Right renal cortex interstitium (tissue), 3 donors: ENCODE data around the gene PIGU. TPM values are rescaled to one million over a fixed set of nuclear protein-coding genes. Genes with fewer than 3 reads are reported as not detected.
"Not testable (repeated sequence)": the region's sequence is repeated elsewhere in the genome, so short reads cannot be mapped to it uniquely, and the experiment has no call there.

Experiments used
- DNase-seq, 3 donors: peaks; one replicate each; pipeline ENCODE4 v3.0.0-alpha.2; 2013; ENCODE audit warnings: low read depth in 3 of 3, low spot score in 2 of 3
- polyA plus RNA-seq, 3 donors: library from polyadenylated mRNA; unstranded; fragments of 120-200 nt; gene quantifications; one replicate each; pipeline ENCODE4 v1.2.1, GENCODE V29; 2013; ENCODE audit not compliant: insufficient read length in 3 of 3

The PIGU gene
- polyA plus RNA-seq, 3 donors: 46.7 to 51.0 (median 49.6) TPM

DNA sequence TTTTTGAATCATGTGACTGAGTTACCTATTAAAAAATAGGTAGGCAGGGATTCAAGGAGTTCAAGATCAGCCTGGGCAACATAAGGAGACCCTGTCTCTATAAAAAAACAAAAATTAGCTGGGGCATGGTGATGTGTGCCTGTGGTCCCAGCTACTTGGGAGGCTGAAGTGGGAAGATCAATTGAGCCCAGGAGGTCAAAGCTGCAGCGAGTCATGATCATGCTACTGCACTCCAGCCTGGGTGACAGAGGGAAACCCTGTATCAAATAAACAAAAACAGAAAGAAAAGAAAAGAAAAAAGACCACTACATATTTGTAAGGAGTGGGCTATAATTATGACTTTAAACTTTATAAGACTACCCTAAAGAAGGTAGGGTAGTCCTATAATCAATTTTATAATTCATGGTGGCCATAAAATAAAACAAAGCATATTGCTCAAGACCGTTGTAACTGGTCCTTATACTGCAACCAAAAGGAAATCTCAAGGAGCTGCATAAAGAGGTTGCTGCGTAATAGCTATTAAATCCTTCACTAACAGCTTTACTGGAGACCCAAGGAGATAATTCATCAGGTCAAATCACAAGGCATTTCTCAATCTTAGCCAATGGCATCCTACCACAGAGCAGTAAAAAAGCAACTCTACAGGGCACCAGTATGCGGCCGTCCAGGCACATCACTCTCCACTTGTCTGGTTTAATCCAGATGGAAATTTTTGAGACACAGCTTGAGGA, 13.5 kb downstream of the PIGU start:
- DNase-seq: no peak

- DNase-seq: not testable (repeated sequence)
These were observed 15.1 kb downstream of the PIGU start for GRCh38 chr20:34661811-34662210.

DNA sequence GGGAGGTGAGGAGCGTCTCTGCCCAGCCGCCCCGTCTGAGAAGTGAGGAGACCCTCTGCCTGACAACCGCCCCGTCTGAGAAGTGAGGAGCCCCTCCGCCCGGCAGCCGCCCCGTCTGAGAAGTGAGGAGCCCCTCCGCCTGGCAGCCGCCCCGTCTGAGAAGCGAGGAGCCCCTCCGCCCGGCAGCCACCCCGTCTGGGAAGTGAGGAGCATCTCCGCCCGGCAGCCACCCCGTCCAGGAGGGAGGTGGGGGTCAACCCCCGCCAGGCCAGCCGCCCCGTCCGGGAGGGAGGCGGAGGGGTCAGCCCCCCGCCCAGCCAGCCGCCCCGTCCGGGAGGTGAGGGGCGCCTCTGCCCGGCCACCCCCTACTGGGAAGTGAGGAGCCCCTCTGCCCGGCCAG, 18.2 kb downstream of the PIGU start:
- not testable (repeated sequence) for DNase-seq

DNA sequence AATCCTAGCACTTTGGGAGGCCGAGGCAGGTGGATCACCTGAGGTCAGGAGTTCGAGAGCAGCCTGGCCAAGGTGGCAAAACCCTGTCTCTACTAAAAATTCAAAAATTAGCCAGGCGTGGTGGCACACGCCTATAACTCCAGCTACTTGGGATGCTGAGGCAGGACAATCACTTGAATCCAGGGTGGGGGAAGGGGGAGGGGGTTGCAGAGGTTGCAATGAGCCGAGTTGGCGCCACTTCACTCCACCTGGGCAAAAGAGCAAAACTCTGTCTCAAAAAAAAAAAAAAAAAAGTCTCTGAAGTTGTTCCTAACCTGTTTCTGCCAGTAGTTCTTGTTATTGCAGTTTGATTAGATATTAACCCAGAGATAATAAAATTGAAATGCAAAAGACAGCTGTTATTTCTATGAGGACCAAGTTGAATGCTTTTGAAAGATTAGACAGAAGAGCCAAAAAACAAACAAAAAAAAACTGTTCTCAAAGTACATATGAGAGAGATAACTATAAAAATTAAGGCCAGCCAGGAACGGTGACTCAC, 22.6 kb downstream of the PIGU start:
- DNase-seq: no peak

DNA sequence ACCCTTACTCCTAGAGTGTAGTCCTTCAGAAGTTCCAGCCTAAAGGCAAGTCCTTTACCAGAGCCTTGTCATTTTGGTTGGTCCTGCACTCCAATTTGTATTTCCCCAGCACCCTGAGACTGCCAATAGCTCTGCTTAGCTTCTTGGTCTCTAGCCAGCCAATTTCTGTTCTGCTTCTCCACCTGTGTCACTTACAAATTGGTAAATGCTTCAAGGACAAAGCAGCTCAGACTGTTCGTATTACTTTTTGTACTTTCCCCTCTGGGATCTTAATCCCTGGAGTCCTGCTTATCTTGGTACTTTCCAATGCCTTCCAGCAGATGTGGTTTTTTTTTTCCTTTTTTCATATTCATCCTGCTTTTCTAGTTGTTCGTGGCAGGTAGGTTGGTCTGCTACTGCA, 25.7 kb downstream of the PIGU start:
- DNase-seq: no peak

GRCh38 chr20:34647737-34648136, 29.2 kb downstream of the PIGU start:
- no peak for DNase-seq

GRCh38 chr20:34644951-34645350, 31.9 kb downstream of the PIGU start:
- no peak for DNase-seq

GRCh38 chr20:34644345-34644744, 32.5 kb downstream of the PIGU start:
- no peak for DNase-seq

DNA sequence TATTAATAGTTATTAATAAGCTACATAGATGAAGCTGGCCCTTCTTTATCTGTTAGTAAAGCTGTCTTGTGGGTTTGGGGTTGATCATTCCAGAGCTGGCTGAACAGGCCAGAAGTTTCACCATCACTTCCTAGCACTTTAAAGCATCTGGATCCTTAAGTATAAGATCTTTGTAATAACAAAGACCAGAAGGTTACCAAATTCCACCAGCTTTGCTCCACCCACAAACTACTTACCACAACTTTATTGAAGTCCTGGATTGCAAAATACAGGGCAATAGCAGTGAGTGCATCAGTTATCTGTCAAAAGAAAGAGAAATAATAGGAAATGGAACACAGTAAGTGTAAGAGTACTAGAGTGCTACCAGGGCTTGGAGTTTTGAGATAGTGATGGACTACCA, 33.0 kb downstream of the PIGU start:
- no peak for DNase-seq

DNA sequence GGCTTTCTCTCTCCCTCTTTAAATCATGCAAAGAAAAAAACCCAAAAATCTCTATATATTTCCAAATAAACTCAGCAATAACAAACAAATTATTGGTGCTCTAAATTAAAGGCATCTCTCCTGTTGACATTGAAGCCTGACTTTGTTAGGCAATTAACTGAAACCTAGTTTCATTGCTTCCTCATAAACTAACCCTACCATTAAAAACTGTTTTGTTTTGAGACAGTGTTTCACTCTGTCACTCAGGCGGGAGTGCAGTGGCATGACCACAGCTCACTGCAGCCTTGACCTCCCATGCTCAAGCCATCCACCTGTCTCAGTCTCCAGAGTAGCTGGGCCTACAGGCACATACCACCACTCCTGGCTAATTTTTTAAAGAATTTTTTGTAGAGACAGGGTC, 34.9 kb downstream of the PIGU start:
- no peak for DNase-seq

DNA sequence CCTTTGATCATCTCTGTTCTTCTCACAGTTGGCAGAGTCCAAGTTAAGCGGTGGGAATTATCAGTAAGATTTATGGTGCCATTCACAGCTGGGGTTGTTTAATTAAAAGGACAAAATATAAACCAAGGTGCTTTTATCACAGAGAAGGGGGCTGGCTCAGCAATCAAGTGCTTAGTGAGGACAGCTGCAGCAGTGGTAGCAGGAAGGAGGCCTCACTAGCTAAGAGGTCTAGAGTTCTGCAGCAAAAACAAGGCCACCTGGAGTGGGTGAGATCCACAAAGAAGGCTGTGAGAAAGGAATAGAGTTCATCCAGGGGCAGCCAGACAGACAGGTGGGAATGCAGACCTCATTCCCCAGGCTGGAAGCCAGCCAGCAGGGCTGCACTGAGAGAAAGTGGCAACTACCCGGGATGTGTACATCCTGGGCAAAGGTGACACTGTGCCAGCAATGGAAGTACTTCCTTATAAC, 37.1 kb downstream of the PIGU start:
- DNase-seq: peak in 1 of 3 donors; percentile 23

DNA sequence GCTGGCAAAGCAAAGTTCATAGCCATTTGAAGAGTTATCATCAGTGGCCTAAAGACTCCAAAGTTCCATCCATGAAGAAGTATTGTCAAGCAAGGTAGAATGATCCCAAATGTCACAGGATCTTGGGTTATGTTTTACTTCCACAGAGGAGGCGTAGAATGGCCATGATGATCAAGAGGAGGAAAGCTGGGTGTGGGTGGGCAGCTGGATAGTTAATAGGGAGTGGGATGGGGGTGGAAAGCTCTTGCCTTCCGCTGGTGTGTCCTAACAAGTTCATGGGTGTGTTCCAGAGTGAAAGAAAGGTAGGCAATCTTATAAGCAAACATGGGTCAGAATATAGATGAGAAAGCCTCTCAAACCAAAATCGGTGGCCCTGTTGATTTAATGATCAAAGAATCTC, 38.4 kb downstream of the PIGU start:
- DNase-seq: no peak

GRCh38 chr20:34638039-34638292, 38.9 kb downstream of the PIGU start:
- DNase-seq: no peak

GRCh38 chr20:34637245-34638038, 39.5 kb downstream of the PIGU start:
- no peak for DNase-seq

GRCh38 chr20:34636648-34637047, 40.2 kb downstream of the PIGU start:
- no peak for DNase-seq

DNA sequence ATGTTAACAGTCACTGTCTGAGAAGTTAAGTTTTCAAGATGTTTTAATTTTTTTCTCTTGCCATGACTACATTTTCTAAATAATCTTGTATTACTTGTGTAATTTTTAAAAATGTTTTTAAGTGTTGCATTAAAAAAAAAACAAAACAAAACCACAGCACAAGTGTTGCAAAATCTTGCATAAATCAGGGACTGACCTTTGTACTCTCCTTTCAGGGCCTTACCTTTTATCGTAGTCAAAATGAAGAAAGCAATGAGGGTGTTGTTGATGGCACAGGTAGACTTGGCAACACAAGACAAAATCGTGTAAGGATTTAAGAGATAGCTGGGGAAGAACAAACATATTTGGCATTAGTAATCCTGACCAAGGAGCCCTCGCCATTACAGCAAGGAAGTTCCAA, 42.5 kb downstream of the PIGU start:
- no peak for DNase-seq

- no peak for DNase-seq
These were observed 43.9 kb downstream of the PIGU start for GRCh38 chr20:34632870-34633452.

DNA sequence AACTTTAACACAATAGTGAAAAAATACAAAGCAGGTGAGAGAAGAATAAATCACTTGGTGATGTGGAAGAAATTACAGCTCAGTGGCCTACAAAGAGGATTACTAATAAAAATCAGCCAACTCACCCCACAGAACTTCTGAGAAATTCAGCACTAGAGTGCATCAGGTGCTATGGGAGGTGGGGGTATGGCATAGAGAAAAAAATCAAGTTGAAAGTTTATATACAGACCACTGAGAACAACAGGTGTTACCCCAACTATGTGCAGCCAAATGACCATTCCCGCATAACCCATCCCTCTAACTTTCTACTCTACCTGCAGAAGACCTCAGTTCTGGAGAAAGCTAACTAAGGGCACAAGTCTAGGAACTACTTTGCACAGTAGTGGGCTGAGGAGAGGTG, 47.0 kb downstream of the PIGU start:
- DNase-seq: no peak

DNA sequence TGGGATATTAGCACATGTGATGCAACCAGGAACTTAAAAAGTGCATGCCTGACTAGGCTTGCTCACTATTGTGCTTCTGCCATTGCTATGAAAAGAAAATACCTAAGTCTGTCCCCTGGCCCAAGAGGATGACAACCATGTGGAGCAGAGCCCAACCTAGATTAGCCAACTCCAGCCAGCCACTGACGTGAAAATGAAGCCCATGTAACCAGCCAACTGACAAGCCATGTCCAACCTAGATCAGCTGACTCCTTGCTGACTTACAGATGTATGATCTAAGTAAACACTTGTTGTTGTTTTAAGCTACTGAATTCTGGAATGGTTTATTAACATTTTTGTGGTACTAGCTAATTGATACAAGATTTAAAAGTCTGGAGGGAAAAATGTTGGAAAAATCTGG, 47.5 kb downstream of the PIGU start:
- DNase-seq: no peak

GRCh38 chr20:34628026-34628425, 48.9 kb downstream of the PIGU start:
- DNase-seq: no peak

DNA sequence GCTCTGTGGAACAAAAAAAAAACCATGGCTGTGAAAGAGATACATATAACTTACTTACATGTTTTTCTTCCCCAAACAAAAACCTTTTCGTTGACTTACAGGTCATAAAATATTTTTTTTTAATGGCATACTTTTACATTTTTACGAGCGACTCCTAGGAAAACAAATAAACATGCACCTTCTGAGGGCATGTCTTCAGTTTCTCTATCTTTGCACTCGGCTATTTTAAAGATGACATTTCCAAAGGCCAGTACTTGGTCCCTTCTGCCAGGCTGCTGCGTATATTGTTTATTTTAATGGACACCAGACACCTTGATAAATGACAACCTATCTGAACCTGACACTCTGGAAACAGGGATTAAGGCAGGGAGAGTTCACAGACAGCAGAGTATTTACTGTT, 49.4 kb downstream of the PIGU start:
- DNase-seq: no peak

DNA sequence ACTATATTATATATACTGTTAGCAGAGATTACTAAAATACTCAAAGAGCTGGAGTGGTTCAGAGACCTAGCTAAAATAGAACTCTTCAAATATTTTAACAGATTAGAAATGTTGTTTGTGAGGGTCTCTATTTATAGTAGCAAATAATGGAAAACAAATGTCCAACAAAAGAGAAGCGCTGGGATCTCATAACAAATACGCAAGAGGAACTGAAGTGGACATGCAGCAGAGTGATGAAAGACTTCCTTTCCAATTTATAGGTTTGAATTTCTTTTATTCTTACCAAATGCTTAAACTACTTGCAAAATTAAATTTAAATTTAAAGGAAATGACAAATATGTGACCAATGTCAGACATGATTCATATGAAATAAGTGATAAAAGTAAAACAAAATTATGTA, 49.9 kb downstream of the PIGU start:
- no peak for DNase-seq
